ENCODE measurements around the gene PDE7B.

GRCh38 chr6:136052031-136052430 lies 200.5 kb downstream of the PDE7B start:
- no peak for TF ChIP-seq CTCF (conservative IDR thresholded peaks at IDR 0.05; ENCODE audit: low read depth, low read length)
- no peak for TF ChIP-seq MAFK (IDR thresholded peaks at IDR 0.05; ENCODE audit: low read depth, low read length)
- TF ChIP-seq CEBPB (IDR thresholded peaks at IDR 0.05; ENCODE audit: low read depth, low read length): no peak
- TF ChIP-seq USF2 (IDR thresholded peaks at IDR 0.05; ENCODE audit: low read depth, low read length): no peak
- TF ChIP-seq RAD21 (IDR thresholded peaks at IDR 0.05; ENCODE audit: low read length): no peak
- no peak for TF ChIP-seq MAZ (IDR thresholded peaks at IDR 0.05; ENCODE audit: borderline replicate concordance, low read depth, low read length)
- TF ChIP-seq POLR2A (IDR thresholded peaks at IDR 0.05; ENCODE audit: low read depth, low read length): no peak
- no peak for TF ChIP-seq MXI1 (IDR thresholded peaks at IDR 0.05; ENCODE audit: borderline replicate concordance, low read depth, low read length)
- no peak for TF ChIP-seq SMC3 (IDR thresholded peaks at IDR 0.05; ENCODE audit: low read depth, low read length)
- no peak for TF ChIP-seq BHLHE40 (IDR thresholded peaks at IDR 0.05; ENCODE audit: low read depth, low read length)
